Vein endothelial cell (primary cell): ENCODE measurements around the gene FBXO2. TPM values are rescaled to one million over a fixed set of nuclear protein-coding genes. Genes with fewer than 3 reads are reported as not detected.

Experiments used
- total RNA-seq: library from RNA; depleted of rRNA; stranded (reverse); fragments of >200 nt; gene quantifications from 2 replicates; pipeline ENCODE4 v1.2.3, GENCODE V29; 2012

The FBXO2 gene, protein sequence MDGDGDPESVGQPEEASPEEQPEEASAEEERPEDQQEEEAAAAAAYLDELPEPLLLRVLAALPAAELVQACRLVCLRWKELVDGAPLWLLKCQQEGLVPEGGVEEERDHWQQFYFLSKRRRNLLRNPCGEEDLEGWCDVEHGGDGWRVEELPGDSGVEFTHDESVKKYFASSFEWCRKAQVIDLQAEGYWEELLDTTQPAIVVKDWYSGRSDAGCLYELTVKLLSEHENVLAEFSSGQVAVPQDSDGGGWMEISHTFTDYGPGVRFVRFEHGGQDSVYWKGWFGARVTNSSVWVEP
- total RNA-seq: 1.3 and 2.3 TPM in 2 replicates

DNA sequence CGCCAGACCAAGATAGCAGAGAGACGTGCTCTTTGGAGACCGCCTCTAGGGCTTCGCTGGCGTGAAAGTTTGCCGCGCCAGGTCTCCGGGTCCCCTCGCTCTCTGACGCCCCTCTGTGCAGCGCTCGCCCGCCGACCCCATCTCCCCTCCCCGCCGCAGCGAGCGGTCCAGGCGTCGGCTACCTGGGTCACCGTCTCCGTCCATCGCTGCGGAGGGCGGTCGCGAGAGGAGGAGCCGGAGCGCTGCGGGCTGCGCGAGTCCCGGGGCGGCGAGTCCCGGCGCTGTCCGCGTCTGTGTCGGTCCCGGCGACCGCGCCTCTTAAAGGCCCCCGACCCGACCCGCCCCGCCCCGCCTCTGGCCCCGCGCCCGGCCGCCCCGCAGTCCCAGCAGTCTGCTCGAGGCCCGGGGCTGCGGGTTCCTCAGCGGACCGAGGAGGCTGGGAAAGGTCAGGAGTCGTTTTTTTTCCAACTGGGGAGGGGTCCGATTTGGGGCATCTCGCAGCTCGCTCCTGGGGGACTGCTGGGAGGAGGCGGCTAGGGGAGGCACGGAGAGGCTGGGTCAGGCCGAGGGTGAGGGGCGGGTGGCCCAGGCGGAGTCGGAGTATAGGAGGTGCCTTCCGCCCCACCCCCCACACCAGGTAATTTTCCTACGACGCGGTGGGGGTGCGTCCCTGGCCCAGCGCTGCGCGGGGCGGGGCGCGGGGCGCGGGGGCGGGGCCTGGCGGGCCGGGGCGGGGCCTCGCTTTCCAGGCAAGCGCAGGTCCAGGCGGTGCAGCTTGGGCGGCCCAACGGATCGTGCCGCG is at the start of gene FBXO2, which contains the start of gene FBXO44:
FBXO2 (minus strand) TSS at position 293 of the 802 bp plus-strand sequence; CDS start at position 204, 89 bp downstream.
FBXO44 (plus strand) TSS at position 741 of the 802 bp plus-strand sequence. CDS start 959 bp downstream, outside the sequence.

DNA sequence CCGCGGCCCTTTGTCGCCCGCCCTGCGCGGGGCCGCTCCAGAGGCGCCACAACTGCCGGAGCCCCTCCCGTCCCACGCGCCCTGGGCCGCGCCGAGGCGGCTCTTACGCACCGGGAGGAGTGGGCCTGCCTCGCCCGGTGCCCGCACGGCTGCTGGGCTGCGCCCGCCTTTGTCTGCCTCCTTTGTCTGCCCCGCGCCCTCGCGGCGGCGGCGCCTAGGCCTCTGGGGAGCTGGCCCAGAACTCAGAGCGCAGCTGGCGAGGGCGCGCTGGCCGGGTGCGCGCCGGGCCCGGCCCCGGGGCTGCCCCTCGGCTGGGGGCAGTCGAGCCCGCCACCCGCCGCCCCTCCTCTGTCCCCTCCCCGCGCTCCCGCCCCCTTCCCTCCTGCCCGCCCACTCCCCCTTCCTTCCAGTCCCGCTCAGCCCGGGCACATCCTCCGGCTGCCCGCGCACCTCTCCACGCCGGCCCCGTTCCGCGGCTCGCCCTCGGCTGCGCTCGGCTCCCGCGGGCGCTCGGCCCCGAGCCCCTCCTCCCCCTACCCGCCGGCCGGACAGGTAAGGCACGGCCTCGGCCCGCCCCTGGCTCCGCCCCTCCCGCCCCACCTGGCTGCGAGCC is 37.2 kb upstream of the FBXO2 start, which contains the start of gene DRAXIN:
DRAXIN (plus strand) TSS at position 409 of the 613 bp plus-strand sequence. CDS start 14,549 bp downstream, outside the sequence.

DNA sequence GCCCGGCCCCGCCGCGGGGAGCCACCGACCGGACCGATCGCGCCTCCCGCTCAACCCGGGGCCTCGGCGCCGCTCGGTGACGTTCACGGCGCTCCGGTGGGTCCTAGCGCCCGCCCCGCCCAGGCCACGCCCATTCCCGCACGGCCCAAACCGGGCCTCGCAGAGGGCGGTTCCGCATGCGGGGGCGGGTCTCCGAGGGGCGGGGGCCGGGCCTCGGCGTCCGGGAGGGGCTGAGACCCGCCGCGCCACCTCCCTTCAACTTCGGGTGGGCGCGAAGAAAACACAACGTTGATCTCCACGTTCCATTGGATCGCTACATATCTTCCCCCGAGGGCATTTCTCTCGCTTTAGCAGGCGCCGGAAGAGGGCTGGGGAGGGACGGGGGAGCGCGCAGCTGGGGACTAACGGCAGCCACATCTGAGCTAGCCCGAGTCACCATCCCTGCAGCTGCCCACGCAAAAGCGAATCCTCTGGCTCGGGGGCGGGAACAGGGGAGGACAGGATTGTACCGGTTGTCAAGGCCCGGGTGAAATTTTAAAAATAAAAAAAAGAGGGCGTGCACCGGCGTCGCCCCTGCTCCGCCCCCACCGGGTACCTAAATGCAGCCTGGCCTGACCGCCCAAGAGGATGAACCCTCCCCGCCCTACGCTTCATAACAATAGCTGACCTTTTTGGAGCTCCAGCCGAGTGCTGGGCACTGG is 27.0 kb upstream of the FBXO2 start, which contains the start of gene MAD2L2:
MAD2L2 (minus strand) TSS at position 78 of the 701 bp plus-strand sequence. CDS start 547 bp downstream, outside the sequence.

Other genes with a start within 250 kb of the FBXO2 start
- 0.10 and 0.33 TPM in 2 replicates for gene DISP3, start 175.3 kb downstream of the FBXO2 start, total RNA-seq
- 9.6 and 18.6 TPM in 2 replicates for gene FBXO44, start 448 bp upstream of the FBXO2 start, total RNA-seq
- 2.3 and 3.3 TPM in 2 replicates for gene FBXO6, start 9.8 kb upstream of the FBXO2 start, total RNA-seq
- gene MAD2L2, start 26.7 kb upstream of the FBXO2 start, total RNA-seq: 26.8 and 32.7 TPM in 2 replicates
- 0.33 and 0.96 TPM in 2 replicates for gene DRAXIN, start 37.3 kb upstream of the FBXO2 start, total RNA-seq
- 42.9 and 50.6 TPM in 2 replicates for gene AGTRAP, start 81.7 kb upstream of the FBXO2 start, total RNA-seq
- gene C1orf167, start 107.8 kb upstream of the FBXO2 start, total RNA-seq: not detected in 2 replicates
- gene MTHFR, start 151.5 kb upstream of the FBXO2 start, total RNA-seq: 21.2 and 23.4 TPM in 2 replicates
- gene CLCN6, start 151.8 kb upstream of the FBXO2 start, total RNA-seq: 10.5 and 16.6 TPM in 2 replicates
- not detected in 2 replicates for gene NPPA, start 193.4 kb upstream of the FBXO2 start, total RNA-seq
- gene NPPB, start 204.5 kb upstream of the FBXO2 start, total RNA-seq: not detected in 2 replicates